Gastroesophageal sphincter (tissue), 4 donors: ENCODE measurements around the gene INHA. TPM values are rescaled to one million over a fixed set of nuclear protein-coding genes. Genes with fewer than 3 reads are reported as not detected.

ENCODE experiments used
- ATAC-seq: fragments of 150-250 bp; one replicate; pipeline ENCODE4 v1.9.1; 2016; ENCODE audit warnings: mild to moderate bottlenecking, moderate library complexity
- H3K27ac ChIP-seq, 4 donors: fragments of 200-600 bp; sonication (generic) in 3 of 4; 1 replicate in 3 of 4; 2 replicates in 1 of 4; pipeline ENCODE4 v1.5.1; 2016 to 2019
- H3K27me3 ChIP-seq: fragments of 200-600 bp; sonication (generic); one replicate; pipeline ENCODE4 v1.5.1; 2019
- H3K36me3 ChIP-seq, 2 donors: fragments of 200-600 bp; sonication (generic); one replicate each; pipeline ENCODE4 v1.5.1; 2019; ENCODE audit warnings: control low read depth in 1 of 2
- H3K4me1 ChIP-seq, 3 donors: fragments of 200-600 bp; sonication (generic); 1 replicate in 2 of 3; 2 replicates in 1 of 3; pipeline ENCODE4 v1.5.1; 2016 to 2019; ENCODE audit warnings: control low read depth in 2 of 3
- H3K4me3 ChIP-seq, 2 donors: fragments of 200-600 bp; sonication (generic); one replicate each; pipeline ENCODE4 v1.5.1; 2019; ENCODE audit warnings: mild to moderate bottlenecking in 1 of 2, moderate library complexity in 1 of 2
- H3K9me3 ChIP-seq, 3 donors: fragments of 200-600 bp; sonication (generic); one replicate each; pipeline ENCODE4 v1.5.1; 2017 to 2019; ENCODE audit warnings: control low read depth in 2 of 3
- EP300 ChIP-seq: sonication (generic); formaldehyde crosslinking; IDR thresholded peaks from one replicate; pipeline ENCODE4 v1.6.1; 2017; ENCODE audit warnings: antibody characterized with exemption, mild to moderate bottlenecking
- POLR2A ChIP-seq, 2 donors: fragments of 450-650 bp; IDR thresholded peaks; one replicate each; pipeline ENCODE4 v1.6.1; 2017; ENCODE audit warnings: antibody characterized with exemption in 2 of 2, mild to moderate bottlenecking in 2 of 2, moderate library complexity in 1 of 2
- POLR2AphosphoS5 ChIP-seq: sonication (generic); formaldehyde crosslinking; IDR thresholded peaks from one replicate; pipeline ENCODE4 v1.6.1; 2017; ENCODE audit warnings: antibody characterized with exemption
- WGBS, 2 donors: methylation state at CpG; one replicate each; pipeline ENCODE4 v1.1.5; 2018; ENCODE audit warnings: low coverage in 1 of 2; 5-methylcytosine and 5-hydroxymethylcytosine counted together
- total RNA-seq, 4 donors: library from RNA; depleted of rRNA; stranded (reverse); fragments of >200 nt; gene quantifications; one replicate each; pipeline ENCODE4 v1.1.0, GENCODE V29; 2016
- TF ChIP-seq, protein P1 (sequence below), 4 experiments: fragments of 200-600 bp in 2 of 4; fragments of 450-650 bp in 2 of 4; sonication (generic) in 1 of 4; IDR thresholded peaks; one replicate each; pipeline ENCODE4 v1.5.1; 2017 to 2019; ENCODE audit warnings: antibody characterized with exemption in 4 of 4, mild to moderate bottlenecking in 2 of 4, moderate library complexity in 2 of 4

INHA gene
- total RNA-seq, 4 donors from 2014 or later: 1.8 to 4.4 TPM; not detected in 2

DNA sequence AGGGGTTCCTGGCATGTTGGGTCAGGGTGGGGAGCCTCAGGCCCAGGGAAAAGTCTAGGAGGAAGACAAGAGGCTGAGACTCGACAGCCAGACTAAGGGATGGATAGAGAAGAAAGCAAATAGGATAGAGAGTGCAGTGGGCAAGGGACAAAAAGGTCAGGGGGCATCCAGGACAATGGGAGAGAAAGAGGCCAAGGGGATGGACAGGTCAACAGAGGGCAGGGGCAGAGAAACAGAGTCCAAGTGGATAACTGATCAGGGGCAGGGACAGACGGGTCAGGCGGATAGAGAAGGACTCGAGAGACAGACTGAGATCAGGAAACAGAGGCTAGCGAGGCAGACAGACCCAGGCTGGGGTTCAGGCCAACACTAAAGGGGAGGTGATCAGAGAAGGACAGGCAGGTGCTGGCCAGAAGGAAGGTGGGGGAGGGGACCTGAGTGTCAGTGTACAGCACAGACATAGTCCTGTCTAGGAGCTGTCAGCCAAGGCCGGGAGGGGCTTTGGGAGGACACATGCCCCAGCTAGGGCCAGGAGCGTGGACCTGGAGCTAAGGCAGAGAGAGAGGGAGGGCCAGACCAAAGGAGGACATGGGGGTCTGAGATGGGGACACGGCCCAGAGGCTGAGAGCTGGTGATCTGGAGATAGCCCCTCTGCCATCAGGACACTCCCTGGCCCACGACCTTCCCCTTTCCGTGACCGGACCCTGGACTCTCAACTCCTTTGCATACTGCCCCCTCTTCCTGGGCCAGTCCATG, 45.6 kb upstream of the INHA start:
- no peak for ATAC-seq
- Histone ChIP-seq H3K36me3 (no peaks in the 10 kb centered on the region), H3K4me3 (no peak overlapping the region), H3K4me1 (peaks cover 0 to 32% (median 27%) of the 10 kb centered on the region in 3 donors), H3K27me3 (peaks cover 68% of the 10 kb centered on the region), H3K9me3 (no peaks in the 10 kb centered on the region), H3K27ac (no peak overlapping the region)
- no peak for TF ChIP-seq EP300
- no peak for TF ChIP-seq POLR2AphosphoS5
- no peak for TF ChIP-seq POLR2A (IDR thresholded peaks at IDR 0.05)
- TF ChIP-seq, protein P1, sequence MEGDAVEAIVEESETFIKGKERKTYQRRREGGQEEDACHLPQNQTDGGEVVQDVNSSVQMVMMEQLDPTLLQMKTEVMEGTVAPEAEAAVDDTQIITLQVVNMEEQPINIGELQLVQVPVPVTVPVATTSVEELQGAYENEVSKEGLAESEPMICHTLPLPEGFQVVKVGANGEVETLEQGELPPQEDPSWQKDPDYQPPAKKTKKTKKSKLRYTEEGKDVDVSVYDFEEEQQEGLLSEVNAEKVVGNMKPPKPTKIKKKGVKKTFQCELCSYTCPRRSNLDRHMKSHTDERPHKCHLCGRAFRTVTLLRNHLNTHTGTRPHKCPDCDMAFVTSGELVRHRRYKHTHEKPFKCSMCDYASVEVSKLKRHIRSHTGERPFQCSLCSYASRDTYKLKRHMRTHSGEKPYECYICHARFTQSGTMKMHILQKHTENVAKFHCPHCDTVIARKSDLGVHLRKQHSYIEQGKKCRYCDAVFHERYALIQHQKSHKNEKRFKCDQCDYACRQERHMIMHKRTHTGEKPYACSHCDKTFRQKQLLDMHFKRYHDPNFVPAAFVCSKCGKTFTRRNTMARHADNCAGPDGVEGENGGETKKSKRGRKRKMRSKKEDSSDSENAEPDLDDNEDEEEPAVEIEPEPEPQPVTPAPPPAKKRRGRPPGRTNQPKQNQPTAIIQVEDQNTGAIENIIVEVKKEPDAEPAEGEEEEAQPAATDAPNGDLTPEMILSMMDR (IDR thresholded peaks at IDR 0.05): no peak
- WGBS, 2 donors: 60 to 63% methylated on average over 6 to 8 of the region's 11 CpGs

DNA sequence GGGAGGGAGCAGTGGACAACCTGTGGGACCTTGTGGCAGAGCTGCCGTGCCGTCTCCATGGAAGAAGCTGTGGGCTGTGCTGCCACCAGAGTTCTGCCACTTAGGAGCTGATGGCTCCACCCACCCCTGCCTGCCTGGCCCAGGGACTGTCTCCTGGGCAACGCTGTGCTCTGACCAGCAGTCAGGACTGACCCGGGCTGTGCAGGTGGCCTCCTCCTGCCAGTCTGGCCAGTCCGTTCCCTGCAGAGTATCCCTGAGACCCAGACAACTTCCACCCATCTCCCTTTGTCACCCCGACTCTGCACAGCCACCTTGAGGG, 45.1 kb upstream of the INHA start:
- H3K27me3 ChIP-seq: peaks cover 70% of the 10 kb centered on the region
- no peak overlapping the region for H3K4me3 ChIP-seq
- ATAC-seq: no peak
- peak in 1 of 2 donors; percentile 5 for TF ChIP-seq POLR2A (IDR thresholded peaks at IDR 0.05)
- no peak for TF ChIP-seq EP300
- TF ChIP-seq, protein P1 (IDR thresholded peaks at IDR 0.05): no peak
- no peak for TF ChIP-seq POLR2AphosphoS5
- no peaks in the 10 kb centered on the region for H3K36me3 ChIP-seq
- H3K9me3 ChIP-seq: no peaks in the 10 kb centered on the region
- H3K4me1 ChIP-seq: peaks cover 0 to 26% (median 23%) of the 10 kb centered on the region in 3 donors
- WGBS, 2 donors: 42% methylated on average over 2 of the region's 6 CpGs; no CpG with 5 or more reads in 1 of the 2 donors
- no peak overlapping the region for H3K27ac ChIP-seq

DNA sequence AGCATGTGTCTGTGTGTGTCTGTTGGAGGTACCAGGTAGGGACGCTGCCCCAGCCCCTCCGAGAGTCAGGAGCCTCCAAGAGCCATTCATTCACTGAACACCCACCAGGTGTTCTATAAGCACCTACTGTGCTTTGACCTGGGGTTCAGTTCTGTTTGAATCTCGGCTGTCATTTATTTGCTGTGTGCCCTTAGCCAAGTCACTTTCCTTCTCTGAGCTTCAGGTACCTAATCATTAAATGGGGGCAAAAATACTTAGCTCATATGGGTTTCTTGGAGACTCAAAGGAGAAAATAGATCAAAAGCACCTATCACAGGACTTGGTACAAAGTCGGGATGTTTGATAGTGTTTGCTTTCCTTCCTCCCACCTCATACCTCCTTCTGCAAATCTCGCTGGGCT, 44.6 kb upstream of the INHA start:
- TF ChIP-seq, protein P1 (IDR thresholded peaks at IDR 0.05): no peak
- no peak for TF ChIP-seq POLR2AphosphoS5
- no peak for TF ChIP-seq POLR2A (IDR thresholded peaks at IDR 0.05)
- TF ChIP-seq EP300: no peak
- Histone ChIP-seq H3K4me3 (no peak overlapping the region), H3K27me3 (peaks cover 70% of the 10 kb centered on the region), H3K36me3 (no peaks in the 10 kb centered on the region), H3K4me1 (peaks cover 0 to 22% (median 19%) of the 10 kb centered on the region in 3 donors), H3K9me3 (no peaks in the 10 kb centered on the region), H3K27ac (no peak overlapping the region)
- no peak for ATAC-seq
- WGBS, 2 donors: 58% methylated on average over 3 of the region's 5 CpGs; no CpG with 5 or more reads in 1 of the 2 donors

DNA sequence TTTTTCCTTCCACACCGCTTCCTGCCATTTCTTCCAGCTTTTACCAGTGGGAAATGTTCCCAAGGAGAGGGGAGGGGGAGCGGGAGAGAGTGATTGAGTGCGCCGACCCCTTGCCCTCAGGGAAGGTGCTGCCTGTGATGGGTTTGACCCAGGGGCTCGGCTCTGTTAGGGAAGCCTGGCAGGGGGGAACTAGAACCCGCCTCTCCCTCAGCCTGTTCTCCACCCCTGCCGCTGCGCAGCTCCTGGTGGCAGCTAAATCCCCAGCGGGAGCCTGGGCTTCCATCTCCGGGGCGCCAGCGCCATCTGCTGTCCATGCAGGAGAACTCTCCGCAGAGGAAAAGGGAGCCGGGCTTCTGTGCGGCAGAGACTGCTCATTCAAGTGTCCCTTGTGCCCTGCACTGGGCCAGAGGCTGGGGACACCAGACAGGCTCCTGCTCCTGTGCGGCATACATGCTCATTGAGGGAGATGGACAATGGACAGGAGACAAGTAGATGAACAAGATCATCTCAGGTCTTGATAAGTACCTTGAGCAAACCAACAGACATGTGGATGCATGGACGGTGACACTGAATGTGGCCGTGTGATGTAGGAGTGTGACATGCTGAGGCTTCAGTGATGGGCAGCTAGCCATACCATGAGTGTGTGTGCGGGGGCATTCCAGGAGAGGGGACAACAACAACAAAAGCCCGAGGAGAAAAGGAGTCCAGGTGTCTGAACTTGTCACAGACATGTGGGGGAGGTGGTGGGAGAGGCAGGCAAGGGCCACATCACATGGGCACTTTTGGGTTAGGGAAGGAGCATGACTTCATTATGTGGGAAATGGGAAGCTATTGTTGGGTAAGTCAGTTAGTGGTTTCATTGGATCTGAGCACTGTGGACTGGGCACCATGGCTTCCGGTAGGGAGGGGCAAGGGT, 41.8 kb upstream of the INHA start:
- Histone ChIP-seq H3K36me3 (no peaks in the 10 kb centered on the region), H3K27ac (peak overlapping the region in 1 of 4 donors; percentile 53), H3K9me3 (no peaks in the 10 kb centered on the region), H3K27me3 (peaks cover 46% of the 10 kb centered on the region), H3K4me1 (peaks cover 0 to 9% (median 7%) of the 10 kb centered on the region in 3 donors), H3K4me3 (peak overlapping the region in 1 of 2 donors; percentile 32)
- WGBS, 2 donors: 23 to 30% methylated on average over 4 to 9 of the region's 21 CpGs
- peak; percentile 90 for ATAC-seq
- no peak for TF ChIP-seq EP300
- TF ChIP-seq POLR2AphosphoS5: no peak
- no peak for TF ChIP-seq POLR2A (IDR thresholded peaks at IDR 0.05)
- TF ChIP-seq, protein P1 (IDR thresholded peaks at IDR 0.05): peak in 3 of 4 experiments; percentile 98 to 99 (median 99)
